Liver (tissue), 9 donors: Measurements from ENCODE around the gene FOXA3. TPM values are rescaled to one million over a fixed set of nuclear protein-coding genes. Genes with fewer than 3 reads are reported as not detected.

Experiments
- DNase-seq: peaks from one replicate; pipeline ENCODE4 v3.0.0-alpha.2; 2017; ENCODE audit warnings: low spot score
- H3K27ac ChIP-seq, 2 donors: one replicate each; pipeline ENCODE4 v1.7.0; 2013; ENCODE audit warnings: inconsistent platforms in 2 of 2, low read length in 2 of 2, control low read depth in 1 of 2, low read depth in 1 of 2, mild to moderate bottlenecking in 1 of 2
- H3K27me3 ChIP-seq, 4 donors: one replicate each; pipeline versions ENCODE4 v1.6.1 to v1.7.0; 2013; ENCODE audit warnings: low read length in 3 of 4, inconsistent platforms in 1 of 4, mild to moderate bottlenecking in 1 of 4, moderate library complexity in 1 of 4; ENCODE audit not compliant: control insufficient read depth in 4 of 4, insufficient read depth in 4 of 4
- H3K36me3 ChIP-seq, 4 donors: one replicate each; pipeline versions ENCODE4 v1.6.1 to v1.7.0; 2013; ENCODE audit warnings: low read length in 3 of 4, mild to moderate bottlenecking in 3 of 4, low read depth in 1 of 4, moderate library complexity in 1 of 4; ENCODE audit not compliant: control insufficient read depth in 4 of 4, insufficient read depth in 3 of 4
- H3K4me1 ChIP-seq, 4 donors: one replicate each; pipeline versions ENCODE4 v1.6.1 to v1.7.0; 2013; ENCODE audit warnings: low read length in 3 of 4, mild to moderate bottlenecking in 3 of 4, moderate library complexity in 1 of 4; ENCODE audit not compliant: control insufficient read depth in 4 of 4, insufficient read depth in 4 of 4
- H3K4me3 ChIP-seq, 3 donors: one replicate each; pipeline versions ENCODE4 v1.6.1 to v1.7.0; 2013; ENCODE audit warnings: low read length in 3 of 3, control low read depth in 1 of 3, low read depth in 1 of 3, mild to moderate bottlenecking in 1 of 3
- H3K9ac ChIP-seq, 2 donors: one replicate each; pipeline ENCODE4 v1.7.0; 2013; ENCODE audit warnings: low read length in 2 of 2, mild to moderate bottlenecking in 2 of 2, moderate library complexity in 2 of 2, control low read depth in 1 of 2, low read depth in 1 of 2
- H3K9me3 ChIP-seq, 4 donors: one replicate each; pipeline versions ENCODE4 v1.6.1 to v1.7.0; 2013; ENCODE audit warnings: low read length in 3 of 4; ENCODE audit not compliant: control insufficient read depth in 4 of 4
- ATF3 ChIP-seq: IDR thresholded peaks from 2 replicates; pipeline ENCODE4 v1.6.1; 2016; ENCODE audit warnings: antibody characterized with exemption
- EGR1 ChIP-seq, 2 donors: IDR thresholded peaks; 2 replicates each; pipeline ENCODE4 v1.6.1; 2016 to 2018; ENCODE audit warnings: antibody characterized with exemption in 2 of 2, low read depth in 2 of 2
- GABPA ChIP-seq, 2 donors: IDR thresholded peaks in 1 of 2; conservative IDR thresholded peaks in 1 of 2; 2 replicates each; pipeline ENCODE4 v1.6.1; 2016; ENCODE audit warnings: antibody characterized with exemption in 2 of 2, mild to moderate bottlenecking in 1 of 2, moderate library complexity in 1 of 2
- HNF4G ChIP-seq: IDR thresholded peaks from 2 replicates; pipeline ENCODE4 v1.6.1; 2016; ENCODE audit warnings: antibody characterized with exemption
- JUND ChIP-seq, 2 donors: IDR thresholded peaks; 2 replicates each; pipeline ENCODE4 v1.6.1; 2016; ENCODE audit warnings: antibody characterized with exemption in 2 of 2
- RXRA ChIP-seq, 2 donors: IDR thresholded peaks; 2 replicates each; pipeline ENCODE4 v1.6.1; 2017 to 2018; ENCODE audit warnings: antibody characterized with exemption in 2 of 2, mild to moderate bottlenecking in 1 of 2
- SP1 ChIP-seq: IDR thresholded peaks from 2 replicates; pipeline ENCODE4 v1.6.1; 2018; ENCODE audit warnings: antibody characterized with exemption, mild to moderate bottlenecking
- TAF1 ChIP-seq: conservative IDR thresholded peaks from 2 replicates; pipeline ENCODE4 v1.6.1; 2016; ENCODE audit warnings: antibody characterized with exemption, mild to moderate bottlenecking
- YY1 ChIP-seq: IDR thresholded peaks from 2 replicates; pipeline ENCODE4 v1.6.1; 2016; ENCODE audit warnings: antibody characterized with exemption, mild to moderate bottlenecking
- ZBTB33 ChIP-seq: IDR thresholded peaks from 2 replicates; pipeline ENCODE4 v1.6.1; 2016; ENCODE audit warnings: antibody characterized with exemption
- WGBS: extraction: QIAGEN DNeasy Blood & Tissue Kit; methylation state at CpG from one replicate; pipeline ENCODE4 v1.1.7; 2013; 5-methylcytosine and 5-hydroxymethylcytosine counted together
- polyA plus RNA-seq, 2 donors: library from polyadenylated mRNA; stranded (reverse) in 1 of 2; unstranded in 1 of 2; fragments of 200-250 nt in 1 of 2; fragments of >200 nt in 1 of 2; fragmentation: Nextera tagmentation in 1 of 2; extraction: Ambion mirVana in 1 of 2; gene quantifications; one replicate each; pipeline versions ENCODE4 v1.2.1 to v1.2.3, GENCODE V29; 2013 to 2015
- total RNA-seq, 2 donors: library from RNA; depleted of rRNA; stranded (reverse); fragments of >200 nt; gene quantifications; one replicate each; pipeline ENCODE4 v1.2.3, GENCODE V29; 2014
- TF ChIP-seq, protein P1 (sequence below): IDR thresholded peaks from 2 replicates; pipeline ENCODE4 v1.6.1; 2016; ENCODE audit warnings: antibody characterized with exemption, mild to moderate bottlenecking
- TF ChIP-seq, protein P2 (sequence below): IDR thresholded peaks from 2 replicates; pipeline ENCODE4 v1.6.1; 2016; ENCODE audit warnings: antibody characterized with exemption
- donor health status: healthy.
- donor health status: healthy.
- donor health status: healthy.
- donor health status: healthy.
- donor health status: healthy.

Gene FOXA3
- total and polyA plus RNA-seq, 4 donors = 11.5 to 37.1 (median 21.6) TPM

GRCh38 chr19:45886427-45887199 is 22.5 kb downstream of the FOXA3 start:
- peak overlapping the region; percentile 90 to 98 for H3K9ac ChIP-seq
- H3K9me3 ChIP-seq = no peaks in the 10 kb centered on the region
- peaks cover 16 to 47% (median 29%) of the 10 kb centered on the region in 4 donors for H3K4me1 ChIP-seq
- peak overlapping the region; percentile 80 to 83 (median 81) for H3K4me3 ChIP-seq
- no peaks in the 10 kb centered on the region for H3K36me3 ChIP-seq
- peak overlapping the region; percentile 90 to 94 for H3K27ac ChIP-seq
- TF ChIP-seq ZBTB33 (peak; percentile 69), ATF3 (no peak), HNF4G (no peak), EGR1 (IDR thresholded peaks at IDR 0.05; ENCODE audit: low read depth in 2 of 2) (peak in 1 of 2 donors; percentile 31), JUND (IDR thresholded peaks at IDR 0.05) (peak in 1 of 2 donors; percentile 11), SP1 (peak; percentile 51), GABPA (IDR thresholded peaks at IDR 0.05 in 1 of 2, conservative IDR thresholded peaks at IDR 0.05 in 1 of 2) (peak; percentile 74 to 93), RXRA (IDR thresholded peaks at IDR 0.05) (peak; percentile 25 to 35), TAF1 (no peak)
- TF ChIP-seq, protein P1, sequence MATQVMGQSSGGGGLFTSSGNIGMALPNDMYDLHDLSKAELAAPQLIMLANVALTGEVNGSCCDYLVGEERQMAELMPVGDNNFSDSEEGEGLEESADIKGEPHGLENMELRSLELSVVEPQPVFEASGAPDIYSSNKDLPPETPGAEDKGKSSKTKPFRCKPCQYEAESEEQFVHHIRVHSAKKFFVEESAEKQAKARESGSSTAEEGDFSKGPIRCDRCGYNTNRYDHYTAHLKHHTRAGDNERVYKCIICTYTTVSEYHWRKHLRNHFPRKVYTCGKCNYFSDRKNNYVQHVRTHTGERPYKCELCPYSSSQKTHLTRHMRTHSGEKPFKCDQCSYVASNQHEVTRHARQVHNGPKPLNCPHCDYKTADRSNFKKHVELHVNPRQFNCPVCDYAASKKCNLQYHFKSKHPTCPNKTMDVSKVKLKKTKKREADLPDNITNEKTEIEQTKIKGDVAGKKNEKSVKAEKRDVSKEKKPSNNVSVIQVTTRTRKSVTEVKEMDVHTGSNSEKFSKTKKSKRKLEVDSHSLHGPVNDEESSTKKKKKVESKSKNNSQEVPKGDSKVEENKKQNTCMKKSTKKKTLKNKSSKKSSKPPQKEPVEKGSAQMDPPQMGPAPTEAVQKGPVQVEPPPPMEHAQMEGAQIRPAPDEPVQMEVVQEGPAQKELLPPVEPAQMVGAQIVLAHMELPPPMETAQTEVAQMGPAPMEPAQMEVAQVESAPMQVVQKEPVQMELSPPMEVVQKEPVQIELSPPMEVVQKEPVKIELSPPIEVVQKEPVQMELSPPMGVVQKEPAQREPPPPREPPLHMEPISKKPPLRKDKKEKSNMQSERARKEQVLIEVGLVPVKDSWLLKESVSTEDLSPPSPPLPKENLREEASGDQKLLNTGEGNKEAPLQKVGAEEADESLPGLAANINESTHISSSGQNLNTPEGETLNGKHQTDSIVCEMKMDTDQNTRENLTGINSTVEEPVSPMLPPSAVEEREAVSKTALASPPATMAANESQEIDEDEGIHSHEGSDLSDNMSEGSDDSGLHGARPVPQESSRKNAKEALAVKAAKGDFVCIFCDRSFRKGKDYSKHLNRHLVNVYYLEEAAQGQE = peak; percentile 57
- TF ChIP-seq, protein P2, sequence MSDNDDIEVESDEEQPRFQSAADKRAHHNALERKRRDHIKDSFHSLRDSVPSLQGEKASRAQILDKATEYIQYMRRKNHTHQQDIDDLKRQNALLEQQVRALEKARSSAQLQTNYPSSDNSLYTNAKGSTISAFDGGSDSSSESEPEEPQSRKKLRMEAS = peak; percentile 76
- no peaks in the 10 kb centered on the region for H3K27me3 ChIP-seq
- DNase-seq = peak; percentile 91
- under 1% methylated on average over 32 of the region's 32 CpGs for WGBS

DNA sequence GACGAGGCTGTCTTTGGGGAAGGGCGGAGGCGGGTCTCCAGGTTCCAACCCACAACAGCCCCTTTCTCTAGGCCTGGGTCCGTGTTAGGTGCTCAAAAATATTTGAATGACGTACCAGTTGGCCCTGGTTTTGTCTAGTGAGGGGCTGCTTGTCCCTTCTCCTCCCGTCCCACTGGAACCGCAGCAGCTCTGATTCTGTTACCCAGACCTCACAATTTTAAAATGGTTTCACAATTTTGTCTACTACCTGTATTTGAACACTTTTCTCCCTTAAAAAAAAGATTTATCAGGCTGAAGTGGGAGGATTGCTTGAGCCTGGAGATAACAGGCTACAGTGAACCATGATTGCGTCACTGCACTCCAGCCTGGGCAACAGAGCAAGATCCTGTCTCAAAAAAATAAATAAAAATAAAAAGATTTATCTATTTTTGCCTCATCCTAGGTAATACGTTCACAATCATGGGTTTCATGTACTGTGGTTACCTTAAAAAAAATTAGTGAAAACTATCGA is 23.1 kb downstream of the FOXA3 start:
- no peaks in the 10 kb centered on the region for H3K27me3 ChIP-seq
- peak overlapping the region; percentile 90 to 94 for H3K27ac ChIP-seq
- no peak for DNase-seq
- peaks cover 16 to 45% (median 28%) of the 10 kb centered on the region in 4 donors for H3K4me1 ChIP-seq
- H3K9ac ChIP-seq = peak overlapping the region; percentile 90 to 98
- TF ChIP-seq, protein P1 = no peak
- TF ChIP-seq YY1 = peak; percentile 2
- H3K36me3 ChIP-seq = no peaks in the 10 kb centered on the region
- peak overlapping the region; percentile 80 to 83 (median 81) for H3K4me3 ChIP-seq
- 36% methylated on average over 10 of the region's 10 CpGs for WGBS
- H3K9me3 ChIP-seq = no peaks in the 10 kb centered on the region
